HUES64 (cell line): ENCODE data around the gene FAT2.
A peak's percentile ranks its signal among the peaks of the same experiment; 100 is the strongest.

Source experiments
- H3K27ac ChIP-seq: 2 replicates; pipeline ENCODE4 v1.7.0; 2013; ENCODE audit warnings: low read depth, low read length, inconsistent platforms
- H3K27me3 ChIP-seq: 2 replicates; pipeline ENCODE4 v1.6.1; 2013; ENCODE audit warnings: mild to moderate bottlenecking, low read length; ENCODE audit not compliant: insufficient read depth
- H3K36me3 ChIP-seq: 2 replicates; pipeline ENCODE4 v1.6.1; 2013; ENCODE audit warnings: mild to moderate bottlenecking, low read length; ENCODE audit not compliant: insufficient read depth
- H3K4me1 ChIP-seq: 2 replicates; pipeline ENCODE4 v1.6.1; 2013; ENCODE audit warnings: mild to moderate bottlenecking, low read length, moderate library complexity; ENCODE audit not compliant: insufficient read depth
- H3K4me3 ChIP-seq: 2 replicates; pipeline ENCODE4 v1.5.1; 2013; ENCODE audit warnings: mild to moderate bottlenecking, low read length, moderate library complexity
- H3K9ac ChIP-seq: 2 replicates; pipeline ENCODE4 v1.6.1; 2013; ENCODE audit warnings: mild to moderate bottlenecking, low read depth, low read length
- H3K9me3 ChIP-seq: 2 replicates; pipeline ENCODE4 v1.6.1; 2013; ENCODE audit warnings: low read depth, low read length; ENCODE audit not compliant: insufficient read depth
- WGBS: fragments of 150-250, 120-280 bp; methylation state at CpG from one replicate; pipeline ENCODE4 v1.1.7; 2013; ENCODE audit warnings: missing lambda C conversion rate; 5-methylcytosine and 5-hydroxymethylcytosine counted together

The FAT2 gene

GRCh38 chr5:151625285-151625684, 34.2 kb upstream of the FAT2 start:
- Histone ChIP-seq H3K9ac (no peak overlapping the region), H3K27ac (no peak overlapping the region), H3K9me3 (no peaks in the 10 kb centered on the region), H3K4me1 (peaks cover 8% of the 10 kb centered on the region), H3K36me3 (no peaks in the 10 kb centered on the region), H3K4me3 (no peak overlapping the region), H3K27me3 (no peaks in the 10 kb centered on the region)
- 94% methylated on average over 9 of the region's 9 CpGs for WGBS

DNA sequence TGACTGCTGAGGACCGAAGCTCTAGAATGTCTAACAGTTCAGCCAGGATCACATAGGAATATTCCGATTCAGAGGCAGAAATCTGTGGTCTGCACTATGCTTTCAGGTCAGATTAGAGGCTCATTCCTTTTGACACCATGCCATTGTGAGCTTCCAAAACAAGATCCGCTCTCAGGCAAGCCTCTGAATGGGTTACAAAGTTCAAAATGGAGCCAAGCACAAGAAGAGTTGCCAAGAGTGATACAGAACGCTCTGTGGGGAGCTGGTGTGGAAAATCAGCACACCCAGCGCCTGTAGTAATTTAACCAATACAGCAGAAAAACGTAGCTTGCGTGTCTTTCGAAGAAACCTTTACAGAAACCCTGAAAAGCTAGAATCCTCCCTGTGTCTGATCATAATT, 33.3 kb upstream of the FAT2 start:
- Histone ChIP-seq H3K27ac (no peak overlapping the region), H3K9ac (no peak overlapping the region), H3K4me1 (peaks cover 16% of the 10 kb centered on the region), H3K4me3 (no peak overlapping the region), H3K27me3 (no peaks in the 10 kb centered on the region), H3K36me3 (no peaks in the 10 kb centered on the region), H3K9me3 (no peaks in the 10 kb centered on the region)
- 92% methylated on average over 8 of the region's 8 CpGs for WGBS

DNA sequence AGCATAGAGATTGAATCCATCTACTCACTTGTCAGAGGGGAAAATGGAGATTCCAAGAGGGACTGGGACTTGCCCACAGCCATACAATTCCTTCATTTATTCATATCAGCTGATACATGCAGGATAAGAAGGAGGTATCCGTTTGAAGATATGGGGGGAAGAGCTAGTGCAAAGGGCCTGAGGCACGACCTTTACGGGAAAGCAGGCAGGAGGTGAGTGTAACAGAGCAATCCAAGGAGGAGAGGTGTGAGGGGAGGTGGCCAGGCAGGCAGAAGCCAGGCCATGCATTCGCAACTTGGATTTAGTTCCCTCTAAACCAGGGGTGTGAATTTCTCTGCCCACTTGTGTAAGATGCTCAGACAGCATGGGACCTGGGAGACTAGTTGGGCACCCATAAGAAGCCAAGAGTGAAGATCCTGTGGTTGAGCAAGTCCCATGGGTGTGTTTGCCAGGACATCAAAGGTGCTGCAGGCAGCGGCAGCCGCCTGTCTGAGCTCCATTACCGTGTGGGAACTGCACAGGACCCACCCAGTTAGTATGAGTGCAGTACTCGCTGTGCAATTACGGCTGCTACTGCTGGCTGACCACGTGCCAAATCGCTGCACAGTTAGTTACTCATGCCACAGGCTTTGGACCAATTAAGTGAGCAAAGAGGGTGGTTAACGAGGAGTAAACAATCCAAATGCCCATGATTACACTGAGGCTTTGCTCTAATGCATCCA, 31.4 kb upstream of the FAT2 start:
- H3K4me3 ChIP-seq, result no peak overlapping the region
- H3K27me3 ChIP-seq, result no peaks in the 10 kb centered on the region
- H3K27ac ChIP-seq, result no peak overlapping the region
- no peak overlapping the region for H3K9ac ChIP-seq
- no peaks in the 10 kb centered on the region for H3K36me3 ChIP-seq
- WGBS, result 87% methylated on average over 12 of the region's 12 CpGs
- peaks cover 26% of the 10 kb centered on the region for H3K4me1 ChIP-seq
- no peaks in the 10 kb centered on the region for H3K9me3 ChIP-seq

DNA sequence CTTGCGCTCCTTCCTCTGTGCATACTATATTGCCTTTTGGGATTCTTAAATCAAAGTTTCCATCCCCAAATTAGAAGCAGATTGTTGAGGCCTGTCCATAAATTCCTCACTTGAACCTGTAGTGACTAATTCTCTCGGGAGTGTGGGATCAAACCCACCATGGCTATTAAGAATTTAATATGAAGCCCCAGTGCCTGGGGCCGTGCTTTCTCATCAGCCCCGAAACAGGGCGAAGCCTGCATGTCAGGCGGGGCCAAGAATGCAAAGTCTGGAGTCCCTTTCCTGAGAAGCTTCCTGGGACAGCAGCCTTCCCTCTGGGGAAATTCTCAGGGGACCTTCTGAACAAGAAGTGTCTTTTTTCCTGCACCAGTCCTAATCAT, 29.3 kb upstream of the FAT2 start:
- H3K9me3 ChIP-seq, result no peaks in the 10 kb centered on the region
- H3K36me3 ChIP-seq, result no peaks in the 10 kb centered on the region
- H3K27me3 ChIP-seq, result no peaks in the 10 kb centered on the region
- 68% methylated on average over 6 of the region's 6 CpGs for WGBS
- no peak overlapping the region for H3K9ac ChIP-seq
- H3K27ac ChIP-seq, result peak overlapping the region; percentile 5; the same call in 1 of the 2 replicates
- H3K4me3 ChIP-seq, result no peak overlapping the region
- peaks cover 26% of the 10 kb centered on the region for H3K4me1 ChIP-seq

- Histone ChIP-seq H3K9ac (no peak overlapping the region), H3K27ac (peak overlapping the region; percentile 49; the same call in 1 of the 2 replicates), H3K9me3 (no peaks in the 10 kb centered on the region), H3K36me3 (no peaks in the 10 kb centered on the region), H3K4me3 (no peak overlapping the region; the same call in 1 of the 2 replicates), H3K4me1 (peaks cover 29% of the 10 kb centered on the region), H3K27me3 (no peaks in the 10 kb centered on the region)
- WGBS, result 24% methylated on average over 6 of the region's 6 CpGs
These were observed 28.8 kb upstream of the FAT2 start for GRCh38 chr5:151619812-151620460.

- Histone ChIP-seq H3K27me3 (no peaks in the 10 kb centered on the region), H3K4me1 (peaks cover 29% of the 10 kb centered on the region), H3K27ac (peak overlapping the region; percentile 49; the same call in 1 of the 2 replicates), H3K9me3 (no peaks in the 10 kb centered on the region), H3K4me3 (no peak overlapping the region), H3K9ac (no peak overlapping the region), H3K36me3 (no peaks in the 10 kb centered on the region)
- WGBS, result 36% methylated on average over 2 of the region's 2 CpGs
These were observed 27.8 kb upstream of the FAT2 start for GRCh38 chr5:151618907-151619306.

DNA sequence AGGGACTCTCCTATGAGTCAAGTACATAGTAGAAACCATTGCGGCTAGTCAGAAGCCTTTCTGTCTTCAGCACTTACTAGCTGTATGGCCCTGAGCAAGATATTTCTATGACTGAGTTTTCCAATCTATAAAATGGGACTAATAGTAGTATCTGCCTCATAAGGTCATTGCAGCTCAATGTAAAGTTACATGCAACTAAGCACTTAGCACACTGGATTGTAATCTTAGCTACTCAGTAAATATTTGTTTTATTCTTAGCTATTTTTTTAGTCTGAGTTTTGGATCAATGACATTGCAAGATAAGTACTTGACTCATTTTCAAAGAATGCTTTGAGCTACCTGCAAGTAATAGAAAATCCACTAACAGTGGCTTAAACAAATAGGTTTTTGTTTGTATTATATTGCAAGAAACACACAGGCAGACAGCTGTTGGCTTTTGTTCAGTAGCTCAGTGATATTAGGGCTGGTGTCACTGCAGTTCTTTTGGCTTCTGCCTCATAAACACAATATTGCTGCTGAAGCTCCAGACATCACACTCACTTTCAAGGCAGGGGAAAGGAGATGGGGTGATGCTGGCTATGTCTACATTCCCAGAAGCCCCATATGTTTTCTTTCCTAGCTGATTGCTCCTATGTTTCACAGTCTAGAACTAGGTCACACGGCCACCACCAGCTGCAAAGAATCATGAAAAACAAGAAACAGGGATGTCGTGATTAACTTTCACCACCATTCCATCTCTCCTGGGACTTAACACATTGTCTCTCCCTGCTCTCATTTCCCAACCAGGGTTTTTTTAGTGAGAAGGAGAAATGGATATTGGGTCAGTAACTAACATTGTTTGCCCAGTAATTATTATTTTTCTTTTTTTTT, 26.9 kb upstream of the FAT2 start:
- Histone ChIP-seq H3K27me3 (no peaks in the 10 kb centered on the region), H3K36me3 (no peaks in the 10 kb centered on the region), H3K4me3 (no peak overlapping the region), H3K9me3 (no peaks in the 10 kb centered on the region), H3K27ac (no peak overlapping the region), H3K9ac (no peak overlapping the region), H3K4me1 (peaks cover 29% of the 10 kb centered on the region)
- 88% methylated on average over 3 of the region's 3 CpGs for WGBS

GRCh38 chr5:151617383-151617840, 26.3 kb upstream of the FAT2 start:
- Histone ChIP-seq H3K9me3 (no peaks in the 10 kb centered on the region), H3K27ac (no peak overlapping the region), H3K36me3 (no peaks in the 10 kb centered on the region), H3K27me3 (no peaks in the 10 kb centered on the region), H3K4me1 (peaks cover 29% of the 10 kb centered on the region), H3K9ac (no peak overlapping the region), H3K4me3 (no peak overlapping the region)
- WGBS, result 75% methylated on average over 6 of the region's 6 CpGs

DNA sequence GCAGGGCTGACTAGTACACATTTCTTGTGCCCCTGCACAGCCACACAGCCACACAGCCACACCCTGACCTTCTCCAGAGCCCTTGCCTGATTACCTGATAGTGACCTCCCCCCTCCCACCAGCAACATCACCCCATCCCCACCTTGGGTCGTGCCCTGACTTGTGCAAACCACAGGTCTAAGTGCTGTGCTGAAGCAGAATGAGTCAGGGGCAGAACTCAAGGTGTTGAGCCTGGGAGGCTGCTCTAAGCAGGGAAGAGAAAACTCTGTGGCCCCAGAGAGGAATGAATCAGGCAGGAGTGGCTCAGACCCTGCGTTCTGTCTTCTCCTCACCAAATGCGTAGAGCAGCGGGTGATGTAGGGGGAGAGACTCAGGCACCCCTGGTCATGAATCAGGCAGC, 24.3 kb upstream of the FAT2 start:
- no peak overlapping the region for H3K4me3 ChIP-seq
- H3K27ac ChIP-seq, result no peak overlapping the region
- WGBS, result 81% methylated on average over 4 of the region's 4 CpGs
- no peaks in the 10 kb centered on the region for H3K27me3 ChIP-seq
- no peak overlapping the region for H3K9ac ChIP-seq
- no peaks in the 10 kb centered on the region for H3K36me3 ChIP-seq
- H3K4me1 ChIP-seq, result peaks cover 23% of the 10 kb centered on the region
- H3K9me3 ChIP-seq, result no peaks in the 10 kb centered on the region

GRCh38 chr5:151614565-151614964, 23.4 kb upstream of the FAT2 start:
- H3K36me3 ChIP-seq, result no peaks in the 10 kb centered on the region
- no peaks in the 10 kb centered on the region for H3K9me3 ChIP-seq
- H3K4me1 ChIP-seq, result peaks cover 14% of the 10 kb centered on the region; the same call in 1 of the 2 replicates
- WGBS, result 91% methylated on average over 7 of the region's 7 CpGs
- H3K9ac ChIP-seq, result no peak overlapping the region
- H3K27ac ChIP-seq, result no peak overlapping the region
- H3K27me3 ChIP-seq, result no peaks in the 10 kb centered on the region
- no peak overlapping the region for H3K4me3 ChIP-seq
